Stimulated activated CD4-positive, alpha-beta T cell treated with anti-CD3 and anti-CD28 coated beads, Interleukin-2, amount 100 ng/mL, for 48 hours (primary cell): ENCODE results near the gene IL1R2.
A peak's percentile ranks its signal among the peaks of the same experiment; 100 is the strongest.

Experiments used
- DNase-seq, 2 donors: peaks; one replicate each; pipeline ENCODE4 v3.0.0-alpha.2; 2020

The IL1R2 gene

DNA sequence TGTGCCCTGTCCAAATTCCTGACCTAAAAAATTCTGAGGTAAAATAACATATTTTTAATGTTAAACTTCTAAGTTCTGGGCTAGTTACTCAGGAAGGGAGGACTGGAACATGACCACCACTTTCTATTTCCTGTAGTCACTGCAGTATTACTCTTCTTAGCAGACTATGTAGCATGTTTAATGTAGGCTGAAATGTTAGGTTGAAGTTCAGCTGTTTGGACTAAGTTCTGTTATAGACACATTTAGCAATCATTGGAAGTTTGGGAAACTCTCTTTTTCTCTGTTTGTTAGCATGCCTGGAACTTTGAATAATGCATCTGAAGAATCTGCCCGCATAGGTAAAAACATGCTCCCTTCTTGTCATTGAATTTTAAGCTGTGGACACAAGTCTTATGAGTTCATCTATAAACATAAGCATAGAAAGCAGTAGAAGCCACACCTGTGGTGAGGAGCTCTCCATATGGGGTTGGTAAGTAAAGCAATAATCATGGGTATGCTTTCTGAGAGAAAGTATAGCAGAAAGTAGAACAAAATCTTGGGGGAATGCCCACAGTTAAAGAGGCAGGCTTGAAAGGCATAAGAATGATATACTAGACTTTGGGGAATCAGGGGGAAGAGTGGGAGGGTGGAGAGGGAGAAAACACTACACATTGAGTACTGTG is 52.6 kb downstream of the IL1R2 start:
- DNase-seq, result no peak

DNA sequence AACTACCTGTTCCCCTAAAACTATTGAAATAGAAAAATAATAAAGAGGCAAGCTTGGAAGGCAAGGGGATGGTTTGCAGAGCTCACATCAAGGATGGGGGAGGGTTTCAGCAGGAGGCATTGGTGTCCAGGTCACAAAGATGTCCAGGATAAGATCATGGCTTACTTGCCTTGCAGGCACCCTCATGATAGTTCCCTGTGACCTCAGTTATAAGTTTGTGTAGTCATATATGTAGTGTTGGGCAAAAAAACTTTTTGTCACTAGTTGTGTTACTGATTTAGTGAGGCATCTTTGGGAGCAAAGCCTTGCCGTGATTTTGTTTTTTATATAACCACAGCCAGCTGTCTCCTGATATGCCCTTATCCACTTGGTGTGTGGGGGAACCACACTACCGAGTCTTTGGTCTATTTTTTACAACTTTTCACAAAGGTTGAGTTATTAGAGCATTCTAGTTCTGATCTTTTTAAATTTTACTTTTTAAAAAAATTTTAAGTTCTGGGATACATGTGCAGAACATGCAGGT is 53.3 kb downstream of the IL1R2 start:
- no peak for DNase-seq

DNA sequence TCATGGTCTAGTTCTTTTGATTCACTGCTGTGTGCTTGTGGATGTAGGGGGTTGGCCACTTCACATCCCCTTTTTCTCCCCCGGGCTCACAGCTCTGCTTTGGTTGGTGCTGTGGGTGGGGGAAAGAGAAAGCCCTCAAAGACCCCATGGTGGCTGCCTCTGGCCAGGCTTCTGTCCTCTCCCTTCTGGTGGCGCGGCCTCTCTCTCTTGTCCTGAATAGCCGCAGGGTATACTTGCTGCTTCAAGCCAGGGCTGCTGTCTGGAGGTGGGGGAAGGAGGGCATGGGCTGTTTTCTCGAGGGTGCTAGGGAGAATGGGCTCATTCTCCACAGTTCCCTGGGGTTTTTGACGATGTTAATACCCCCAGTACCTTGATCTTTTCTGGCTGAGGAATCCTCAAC is 53.9 kb downstream of the IL1R2 start:
- DNase-seq, result no peak

DNA sequence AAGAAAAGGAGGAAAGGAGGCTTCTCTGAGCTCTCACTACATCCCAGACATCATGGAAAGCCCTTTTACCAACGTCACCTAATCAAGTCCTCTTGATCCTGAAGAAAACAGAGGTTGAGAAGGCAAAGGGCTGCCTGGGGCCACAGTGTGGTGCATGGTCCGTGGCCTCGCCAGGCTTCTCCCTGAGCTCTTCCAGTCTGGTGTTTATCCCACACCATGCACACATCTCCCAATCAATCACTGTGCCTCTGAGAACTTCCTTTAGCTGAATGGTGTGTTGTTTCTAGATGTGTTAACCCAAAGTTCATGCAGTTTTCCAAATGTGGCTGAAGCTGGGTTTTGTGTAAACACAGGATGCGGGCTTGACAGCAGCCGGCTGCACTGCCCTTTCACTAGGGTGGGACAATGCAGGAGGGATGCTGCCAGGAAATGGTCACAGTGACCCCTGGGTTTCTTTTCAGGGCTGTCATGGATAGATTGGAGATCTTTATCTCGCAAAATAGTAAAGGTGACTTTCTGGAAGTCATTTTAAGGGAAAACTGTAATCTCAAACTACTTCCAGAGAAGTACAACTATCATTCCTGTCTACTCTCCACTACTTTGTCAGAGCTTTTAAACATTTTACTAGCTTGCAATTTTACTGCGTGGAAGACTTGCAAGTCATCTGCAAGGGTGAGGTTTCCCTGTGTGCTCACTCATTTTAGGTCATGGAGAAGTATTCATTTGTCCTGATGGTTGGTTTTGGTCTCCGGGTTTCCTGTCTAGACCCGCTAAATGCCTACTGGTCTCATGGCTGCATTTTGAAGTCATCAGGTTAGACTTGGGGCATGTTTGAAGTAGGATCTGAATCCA is 54.6 kb downstream of the IL1R2 start:
- no peak for DNase-seq

DNA sequence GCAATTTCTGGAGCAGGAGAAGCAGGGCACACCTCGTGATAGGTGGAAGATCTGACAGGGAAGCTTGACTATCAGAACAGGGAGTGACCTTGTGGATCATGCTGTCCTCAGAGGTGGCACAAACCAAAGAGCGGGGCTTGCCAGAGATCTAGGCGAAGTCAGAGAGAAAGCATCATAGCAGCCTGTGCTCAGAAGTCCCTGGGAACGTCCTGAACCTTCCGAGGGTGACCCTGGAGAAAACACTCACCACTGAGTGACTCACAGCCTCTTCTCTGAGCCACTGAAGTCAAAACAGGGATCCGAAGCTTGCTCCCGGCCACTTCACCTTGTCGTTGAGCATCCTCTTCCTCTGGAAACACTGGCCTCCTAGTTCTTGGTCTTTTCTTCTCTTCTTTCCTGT is 56.7 kb downstream of the IL1R2 start:
- no peak for DNase-seq

DNA sequence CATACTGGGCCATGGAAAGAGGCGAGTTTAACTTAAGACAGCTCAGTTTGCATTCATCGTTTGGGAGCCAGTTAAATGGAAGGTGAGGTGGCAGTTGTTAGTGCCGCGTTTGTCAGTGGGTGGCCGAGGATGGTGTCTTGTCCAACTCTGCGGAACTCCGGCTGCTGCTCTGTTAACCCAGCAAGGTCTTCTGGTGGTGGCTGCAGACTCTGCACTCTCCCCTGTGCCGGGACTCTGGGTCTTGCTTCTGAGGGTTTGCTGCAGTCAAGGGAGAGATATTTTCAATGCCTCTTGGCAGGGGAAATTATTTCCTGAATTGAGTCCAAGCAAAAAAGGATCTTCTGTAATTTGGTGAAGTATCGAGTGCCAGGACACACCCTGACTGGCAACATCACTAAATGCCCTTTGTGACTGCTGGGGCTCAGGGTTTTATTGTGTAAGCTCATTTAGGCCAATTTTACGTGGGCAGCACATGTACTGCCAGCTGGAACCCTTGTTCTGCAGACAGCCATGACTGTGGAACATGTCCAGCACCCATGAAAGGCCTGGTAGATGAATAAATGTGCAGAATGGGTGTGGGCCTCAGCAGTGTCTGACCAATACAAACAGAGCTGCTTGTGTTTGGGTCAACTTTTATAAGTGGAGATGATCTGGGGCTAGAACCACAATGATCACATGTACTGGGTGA is 58.1 kb downstream of the IL1R2 start:
- no peak for DNase-seq

DNA sequence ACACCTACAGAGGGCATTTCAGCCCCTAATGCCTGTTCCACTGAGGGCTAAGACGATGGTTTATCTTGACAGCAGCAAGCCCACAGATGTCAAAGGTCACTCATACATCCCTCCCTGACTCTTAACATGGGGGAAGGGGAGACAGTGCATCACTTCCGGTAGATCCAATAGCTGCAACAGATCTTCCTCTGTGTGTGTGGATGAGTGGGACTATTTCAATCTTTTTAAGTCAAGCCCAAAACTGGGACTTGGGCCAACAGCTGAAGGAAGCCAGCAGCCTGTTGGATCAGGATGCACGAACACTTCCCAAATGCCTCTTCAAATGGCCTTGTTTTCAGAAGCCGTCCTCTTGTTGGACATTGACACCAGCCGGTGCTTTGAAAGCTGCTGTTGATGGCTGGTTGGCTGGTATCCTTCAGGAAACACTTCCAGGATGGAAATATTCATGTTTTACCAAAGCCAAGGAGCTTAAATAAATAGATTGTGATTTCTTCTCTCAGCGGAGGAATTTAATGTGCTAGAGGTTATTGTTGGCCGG is 59.2 kb downstream of the IL1R2 start:
- DNase-seq, result no peak

DNA sequence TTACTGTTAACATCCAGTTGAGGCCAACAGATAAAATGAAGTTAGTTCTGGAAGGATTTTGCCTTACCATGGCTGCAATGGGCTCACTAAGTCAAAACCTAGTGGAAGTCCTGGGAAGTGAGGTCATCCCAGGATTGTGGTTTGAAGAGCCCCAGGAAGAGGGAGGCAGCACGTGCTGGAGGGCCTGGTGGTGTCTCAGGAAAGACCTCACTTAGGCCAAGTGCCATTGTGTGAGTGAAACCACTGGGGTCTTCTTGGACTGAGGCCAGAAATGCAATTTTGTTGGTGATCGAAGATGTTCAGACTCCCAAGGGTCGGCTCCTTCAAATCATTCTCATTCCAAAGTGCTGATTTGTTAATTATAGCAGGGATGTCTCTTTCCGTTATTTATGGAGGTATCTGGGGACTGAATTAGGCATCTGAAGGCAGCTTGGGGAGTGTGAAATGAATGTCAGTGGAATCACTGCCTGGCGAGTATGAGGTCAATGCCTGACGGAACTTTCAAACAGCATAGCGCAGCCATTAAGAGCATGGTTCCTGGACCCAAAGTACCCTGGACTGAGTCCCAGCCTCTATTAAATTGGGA is 60.0 kb downstream of the IL1R2 start:
- DNase-seq, result no peak

DNA sequence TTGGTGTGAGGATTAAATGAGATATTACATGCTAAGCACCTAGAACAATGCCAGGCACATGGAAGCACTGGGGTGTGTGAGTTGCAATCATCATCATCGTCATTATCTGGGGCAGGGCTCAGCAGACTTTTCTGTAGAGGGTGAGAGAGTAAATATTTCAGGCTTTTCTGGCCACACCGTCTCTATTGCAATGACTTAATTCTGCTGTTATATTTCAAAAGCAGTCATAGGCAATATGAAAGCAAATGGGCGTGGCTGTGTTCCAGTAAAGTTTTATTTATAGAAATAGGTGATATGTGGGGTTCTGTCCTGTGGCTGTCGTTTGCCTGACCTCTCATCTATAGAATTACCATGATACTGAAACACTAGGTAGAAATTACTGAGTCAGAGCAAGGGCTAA is 60.6 kb downstream of the IL1R2 start:
- DNase-seq, result no peak

DNA sequence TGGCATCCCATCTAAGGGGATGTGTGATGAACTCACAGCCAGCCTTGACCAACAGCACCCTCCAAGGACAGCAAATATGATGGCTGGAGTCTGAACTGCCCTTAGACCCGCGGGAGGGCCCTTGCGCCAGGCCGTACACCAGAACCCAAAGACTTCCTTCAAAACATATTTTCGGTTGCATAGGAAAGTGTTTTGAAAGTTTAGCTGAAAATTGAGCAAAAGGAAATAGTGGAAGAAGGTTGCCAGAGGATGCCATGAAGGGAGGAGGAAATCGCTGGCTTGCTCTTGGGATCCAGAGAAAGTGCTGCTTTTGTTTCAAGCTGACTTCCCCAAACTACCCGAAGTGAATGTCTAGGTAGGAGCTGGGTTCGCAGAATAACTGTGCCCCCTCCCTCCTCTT is 61.3 kb downstream of the IL1R2 start:
- no peak for DNase-seq

DNA sequence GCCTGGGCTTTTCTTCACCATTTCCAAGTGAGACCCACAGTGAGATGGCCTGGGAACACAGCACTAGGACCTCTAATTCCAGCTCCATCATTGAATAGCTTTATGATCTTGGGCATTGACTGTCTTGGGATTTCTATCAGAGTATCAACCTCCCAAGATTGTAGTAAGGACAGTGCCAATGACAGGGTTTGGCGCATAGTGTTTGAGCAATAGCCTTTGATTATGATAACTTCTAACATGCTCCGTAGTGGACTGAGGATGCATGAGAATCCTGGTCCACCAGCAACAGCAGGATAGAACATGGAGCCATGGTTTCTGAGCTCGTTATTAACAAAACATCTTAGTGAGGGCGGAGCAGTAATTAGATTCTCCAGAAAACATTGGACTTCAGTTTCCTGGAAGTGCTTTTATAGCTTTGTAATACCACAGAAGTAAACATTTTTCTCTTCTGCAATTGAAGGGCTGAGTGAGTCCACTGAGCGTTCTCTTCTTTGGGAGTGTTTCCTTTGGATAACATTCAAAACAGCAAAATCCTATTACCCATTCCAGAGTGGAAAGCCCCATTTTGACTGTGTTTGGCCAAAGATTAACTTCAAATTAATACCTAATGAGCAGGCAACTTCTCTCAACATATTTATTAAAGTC is 63.7 kb downstream of the IL1R2 start:
- no peak for DNase-seq

DNA sequence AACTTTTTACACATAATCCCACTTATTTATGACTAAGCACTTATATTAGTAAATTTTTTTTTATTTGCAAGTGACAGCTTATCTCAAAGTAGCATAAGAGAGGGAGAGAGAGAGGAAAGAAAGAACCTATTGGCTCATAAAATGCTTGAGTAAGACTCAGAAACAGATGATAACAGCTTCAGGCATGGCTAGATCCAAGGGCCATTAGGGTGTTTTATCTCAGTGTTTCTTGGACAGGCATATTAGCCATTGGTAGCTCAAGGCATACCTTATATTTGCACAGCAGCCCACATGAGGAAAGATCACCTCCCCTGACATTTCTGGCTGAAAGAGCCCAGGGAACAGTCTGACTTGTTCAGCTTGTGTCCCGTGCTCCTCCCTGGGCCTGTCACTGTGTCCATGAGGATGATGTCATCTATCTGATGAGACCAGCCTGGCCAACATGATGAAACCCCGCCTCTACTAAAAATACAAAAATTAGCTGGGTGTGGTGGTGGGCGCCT is 64.4 kb downstream of the IL1R2 start:
- no peak for DNase-seq

DNA sequence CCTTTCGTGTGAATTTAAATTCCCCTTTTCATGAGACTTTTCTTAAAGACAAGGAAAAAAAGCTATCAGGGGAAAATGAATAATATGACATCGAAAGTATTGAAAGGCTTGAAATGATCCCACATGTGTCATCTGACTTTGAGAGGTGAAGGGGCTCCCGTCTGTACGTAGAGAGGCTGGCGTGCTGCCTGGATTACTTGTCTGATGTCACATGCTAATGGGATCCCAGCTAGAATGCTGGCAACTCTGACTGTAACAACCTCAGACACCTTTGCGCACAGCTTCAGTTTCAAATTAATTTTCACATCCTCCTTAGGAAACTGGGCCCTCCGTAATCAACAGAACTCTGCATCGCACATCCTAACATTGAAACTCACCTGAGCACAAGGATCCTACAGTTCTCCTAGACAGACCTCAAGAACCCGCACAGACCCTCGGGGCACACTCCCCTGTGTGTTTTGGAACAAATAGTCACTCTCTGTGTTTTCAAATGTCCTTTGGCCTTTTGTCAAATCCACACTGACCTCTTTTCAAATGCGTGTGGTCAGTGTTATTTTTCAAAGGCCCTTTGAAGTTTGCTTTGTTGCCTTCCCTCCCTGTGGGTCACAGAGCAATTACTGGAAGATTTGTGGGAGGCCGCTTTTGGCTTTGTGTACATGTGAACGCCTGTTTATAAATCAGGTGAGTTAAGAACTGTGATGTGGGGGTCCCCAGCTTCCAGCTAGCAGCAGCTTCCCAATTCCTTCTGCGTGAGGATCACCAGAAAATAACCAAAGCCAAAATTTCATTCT is 65.9 kb downstream of the IL1R2 start:
- peak in 1 of 2 donors; percentile 24 for DNase-seq

DNA sequence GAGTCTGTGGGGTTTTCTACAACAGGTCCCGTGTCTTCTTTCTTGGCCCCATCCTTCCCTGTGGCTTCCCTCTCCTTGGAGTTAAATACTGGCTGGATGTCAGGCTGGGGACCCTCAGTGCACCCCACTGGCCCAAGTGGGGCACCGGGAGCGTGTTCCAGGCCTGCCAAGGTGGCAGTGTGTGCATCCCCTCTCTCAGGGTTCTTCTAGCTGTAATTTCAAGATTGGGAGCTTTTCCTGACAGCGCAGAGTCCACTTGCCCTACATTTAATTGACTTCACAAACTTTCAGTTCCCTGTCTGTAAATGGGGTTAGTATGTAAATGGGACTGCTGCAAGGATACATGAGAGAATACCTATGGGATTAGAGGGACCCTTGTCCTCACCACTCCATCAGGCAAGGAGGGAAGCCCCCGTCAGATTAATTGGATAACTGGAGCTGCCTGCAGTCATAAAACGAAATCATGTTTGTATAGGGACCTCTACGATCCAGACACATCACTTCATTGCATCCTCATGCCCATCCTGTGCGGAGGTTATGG is 66.6 kb downstream of the IL1R2 start:
- no peak for DNase-seq

DNA sequence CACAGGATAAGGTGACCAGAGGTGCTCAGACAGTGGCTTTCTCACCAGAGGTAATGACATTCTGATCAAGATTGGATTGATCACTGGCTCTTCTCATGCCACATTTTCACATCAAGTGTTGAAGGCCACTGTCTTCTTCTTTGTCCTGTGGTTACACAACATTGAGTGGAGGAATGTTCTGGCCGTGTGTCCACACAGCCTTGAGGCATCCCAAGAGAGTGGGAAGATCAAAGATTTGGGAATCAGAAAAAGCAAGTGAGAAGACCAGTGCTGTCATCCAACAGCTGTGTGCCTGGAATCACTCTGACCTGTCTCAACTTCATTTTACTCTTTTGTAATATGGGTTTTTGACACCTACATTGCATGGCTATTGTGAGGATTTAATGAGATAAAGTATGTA is 67.4 kb downstream of the IL1R2 start:
- no peak for DNase-seq

DNA sequence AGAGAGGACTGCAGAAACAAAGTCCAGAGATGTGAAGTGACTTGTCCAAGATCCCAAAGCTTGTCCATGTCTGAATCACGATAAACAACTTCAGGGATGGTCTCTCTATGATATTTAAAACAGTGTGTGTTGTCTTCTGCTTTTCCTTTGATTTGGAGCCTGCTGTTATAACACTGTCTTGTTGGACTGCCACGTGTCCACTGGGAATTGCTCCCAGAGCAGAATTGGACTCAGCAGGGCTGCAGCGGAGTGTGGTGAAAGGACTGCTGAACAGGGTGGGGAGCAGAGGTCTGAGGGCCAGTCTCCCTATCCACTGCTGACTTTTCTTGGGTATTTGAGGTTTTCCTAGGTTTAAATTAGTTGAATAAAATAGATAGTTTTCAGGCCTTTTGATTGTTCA is 68.3 kb downstream of the IL1R2 start:
- no peak for DNase-seq

DNA sequence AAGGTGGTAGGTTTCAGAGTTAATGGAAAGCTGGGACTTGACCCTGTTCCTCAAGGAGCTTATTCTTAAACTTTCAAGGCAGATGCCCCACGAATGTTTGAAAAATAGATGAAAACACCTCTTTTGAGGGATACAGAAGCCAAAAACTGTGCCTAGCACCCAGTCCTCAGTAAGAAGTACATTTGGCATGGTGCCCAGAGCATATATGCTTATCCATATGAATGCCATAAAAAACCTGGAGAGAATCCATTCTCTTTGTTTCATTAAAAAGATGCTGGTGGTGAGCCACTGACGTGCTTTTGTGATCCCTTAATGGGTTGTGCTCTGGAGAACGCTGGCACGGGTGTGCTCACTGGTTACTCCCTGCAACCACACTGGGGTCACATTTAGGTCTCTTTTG is 69.0 kb downstream of the IL1R2 start:
- DNase-seq, result no peak

DNA sequence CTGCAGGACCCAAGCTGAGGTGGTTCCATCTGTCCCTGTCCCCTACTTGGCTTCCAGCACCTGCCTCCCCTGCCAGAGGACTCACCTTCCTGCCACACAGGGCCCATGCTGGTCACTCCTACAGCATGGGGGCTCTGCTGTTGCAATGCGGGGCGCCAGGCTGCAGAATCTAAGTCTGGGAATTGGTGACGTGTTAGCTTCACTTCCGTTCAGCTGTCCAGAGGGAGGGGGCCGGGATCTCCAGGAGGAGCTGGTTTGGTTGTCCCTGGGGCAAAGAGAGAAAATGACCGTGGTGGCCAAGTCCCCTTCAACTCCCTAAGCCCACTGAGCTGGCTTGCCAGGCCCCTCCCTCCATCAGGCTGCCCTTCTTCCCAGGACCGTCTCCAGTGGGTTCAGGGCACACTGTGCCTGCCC is 69.5 kb downstream of the IL1R2 start:
- DNase-seq, result no peak

DNA sequence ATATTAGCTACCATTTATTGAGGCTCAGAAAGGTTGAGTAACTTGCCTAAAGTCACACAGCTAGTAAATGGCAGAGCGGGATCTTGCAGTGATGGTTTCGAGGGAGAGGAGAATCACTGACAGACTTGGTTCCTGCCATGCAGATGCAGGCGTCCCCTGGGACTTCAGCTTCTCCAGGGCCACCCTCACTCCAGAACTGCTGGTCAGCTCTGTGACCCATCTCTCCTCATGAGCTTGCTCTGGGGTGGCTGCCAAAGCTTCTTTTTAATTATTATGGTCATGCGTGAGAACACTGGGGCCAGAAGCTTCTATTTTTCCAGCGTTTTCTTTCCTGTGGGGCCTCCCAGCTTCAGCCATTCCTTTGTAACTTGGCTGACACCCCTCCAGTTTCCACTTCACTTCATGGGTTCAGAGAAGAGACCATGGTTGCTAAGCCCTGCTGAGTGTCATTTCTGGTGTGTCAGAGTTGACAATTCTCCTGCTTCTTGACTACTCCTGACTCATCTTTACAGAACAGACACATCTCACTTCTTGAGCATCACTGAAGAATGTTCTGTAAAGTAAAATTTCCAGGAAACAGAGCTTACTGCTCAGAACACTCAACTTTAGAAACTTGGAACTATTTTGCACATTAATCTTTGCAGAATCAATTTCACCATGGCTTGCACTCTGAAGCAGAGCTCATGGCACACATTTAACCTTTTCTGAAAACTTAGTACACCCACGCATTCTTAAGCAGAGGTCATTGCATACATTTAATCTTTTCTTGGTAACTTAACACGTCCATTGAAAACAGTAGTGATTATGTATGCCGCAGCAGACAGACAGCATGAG is 70.4 kb downstream of the IL1R2 start:
- no peak for DNase-seq

DNA sequence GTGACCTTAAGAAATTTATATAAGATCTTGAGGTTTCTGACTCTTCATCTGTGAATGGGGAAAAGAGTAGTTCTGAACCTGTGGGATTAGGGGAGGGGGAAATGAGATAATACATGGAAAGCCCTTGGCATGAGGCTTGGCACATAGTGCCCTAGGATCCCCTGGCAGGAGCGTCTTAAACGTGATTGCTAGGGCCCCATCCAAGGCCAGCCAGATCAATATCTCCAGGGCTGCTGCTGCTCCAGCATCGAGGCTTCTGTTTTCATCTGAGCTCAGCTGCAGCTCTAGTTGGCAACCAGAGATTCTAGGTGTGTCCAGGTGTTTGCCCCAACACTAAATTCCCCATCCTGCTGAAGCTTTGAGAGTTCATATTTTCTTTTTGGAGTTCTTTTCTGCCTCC is 71.0 kb downstream of the IL1R2 start:
- DNase-seq, result no peak
